Activated CD4-positive, alpha-beta T cell treated with anti-CD3 and anti-CD28 coated beads, Interleukin-10, Interleukin-2, amounts not matched to agents 100 ng/mL and 50 ng/mL, durations not matched to agents 16 hours and 8 hours (primary cell): ENCODE measurements around the gene MTX1.
A peak's percentile ranks its signal among the peaks of the same experiment; 100 is the strongest.
"Not testable (repeated sequence)": the region's sequence is repeated elsewhere in the genome, so short reads cannot be mapped to it uniquely, and the experiment has no call there.

Experiments used
- DNase-seq: peaks from one replicate; pipeline ENCODE4 v3.0.0-alpha.2; 2020

Gene MTX1

DNA sequence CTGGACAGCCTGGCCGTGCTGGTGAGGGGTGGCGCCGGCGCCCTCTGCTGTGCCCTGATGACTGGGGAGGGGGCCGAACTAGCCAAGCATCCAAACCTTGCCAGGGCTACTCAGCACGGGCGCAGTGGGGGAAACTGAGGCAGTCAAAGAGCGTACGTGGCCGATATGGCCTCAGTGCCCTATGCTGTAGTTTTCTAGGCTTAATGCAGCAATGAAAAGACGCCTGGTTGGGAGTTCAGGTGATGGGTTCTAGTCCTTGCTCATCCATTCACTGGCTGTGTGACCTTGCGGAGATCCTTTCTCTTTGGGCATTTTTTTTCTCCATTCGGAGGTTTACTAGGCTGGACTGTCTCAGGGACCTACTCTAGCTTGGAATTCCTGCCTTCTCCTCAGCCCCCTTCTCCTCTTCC, 822 bp downstream of the MTX1 start:
- no peak for DNase-seq

DNA sequence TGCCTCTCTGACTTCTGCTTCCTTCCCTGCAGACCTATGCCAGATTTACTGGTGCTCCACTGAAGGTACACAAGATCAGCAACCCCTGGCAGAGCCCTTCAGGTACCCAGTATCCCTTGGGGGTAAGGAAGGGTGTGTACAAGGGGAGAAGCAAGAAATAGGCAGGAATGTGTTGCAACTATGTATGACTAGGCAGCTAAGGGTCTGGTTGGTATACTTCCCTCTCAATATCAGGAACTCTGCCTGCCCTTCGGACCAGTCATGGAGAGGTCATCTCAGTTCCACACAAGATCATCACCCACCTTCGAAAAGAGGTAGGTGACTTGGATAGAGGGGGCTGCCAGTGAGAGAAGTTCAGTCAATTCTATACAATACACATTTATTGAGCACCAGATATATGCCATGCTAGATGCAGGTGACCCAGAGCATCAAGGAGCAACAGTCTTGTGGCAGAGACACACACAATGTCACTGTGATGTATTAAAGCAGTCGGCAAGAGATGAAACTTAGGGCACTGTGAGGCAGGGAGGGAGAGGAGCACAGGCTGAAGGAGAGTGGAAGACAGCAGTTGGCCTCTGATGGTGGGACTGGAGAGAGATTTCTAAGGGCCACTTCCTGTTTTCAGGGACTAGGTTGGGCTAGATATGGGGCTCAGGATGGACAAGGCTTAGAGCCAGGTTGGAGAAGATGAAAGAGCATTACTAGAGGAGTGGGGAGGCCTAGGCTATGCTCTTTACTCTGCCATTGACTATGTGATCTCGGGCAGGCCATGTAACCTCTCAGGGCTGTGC, 2.0 kb downstream of the MTX1 start:
- no peak for DNase-seq

DNA sequence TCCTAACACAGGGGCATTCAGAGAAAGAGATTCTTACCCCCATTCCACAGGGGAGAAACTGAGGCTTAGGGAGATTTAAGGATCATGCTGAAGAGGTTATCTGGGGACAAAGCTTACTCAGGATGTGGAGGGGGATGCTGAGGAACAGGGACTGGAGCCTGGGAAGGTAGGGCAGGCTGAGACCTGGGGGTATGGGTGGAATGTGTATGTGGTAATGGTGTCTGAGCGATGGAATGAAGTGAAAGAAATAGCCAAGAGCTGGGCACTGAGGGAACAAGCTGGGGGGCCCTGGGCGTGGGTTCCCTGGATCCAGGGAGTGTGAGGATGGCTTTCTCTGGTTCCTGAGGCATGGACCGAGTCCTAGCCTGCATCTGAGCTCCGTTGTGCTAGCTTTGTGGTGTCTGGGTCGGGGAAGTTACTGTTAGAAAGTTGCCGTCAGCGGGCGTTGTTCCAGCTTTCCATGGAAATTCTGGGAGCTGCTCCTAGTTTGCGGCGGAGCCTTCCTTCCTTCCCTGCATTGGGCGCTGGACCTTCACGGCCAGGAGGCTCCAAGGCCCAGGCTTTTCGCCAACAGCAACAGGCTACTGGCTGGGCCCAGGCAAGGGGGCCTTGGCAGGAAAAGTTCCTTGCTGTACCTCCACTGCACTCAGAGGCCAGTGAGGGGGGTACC, 3.0 kb downstream of the MTX1 start:
- DNase-seq: not testable (repeated sequence)

DNA sequence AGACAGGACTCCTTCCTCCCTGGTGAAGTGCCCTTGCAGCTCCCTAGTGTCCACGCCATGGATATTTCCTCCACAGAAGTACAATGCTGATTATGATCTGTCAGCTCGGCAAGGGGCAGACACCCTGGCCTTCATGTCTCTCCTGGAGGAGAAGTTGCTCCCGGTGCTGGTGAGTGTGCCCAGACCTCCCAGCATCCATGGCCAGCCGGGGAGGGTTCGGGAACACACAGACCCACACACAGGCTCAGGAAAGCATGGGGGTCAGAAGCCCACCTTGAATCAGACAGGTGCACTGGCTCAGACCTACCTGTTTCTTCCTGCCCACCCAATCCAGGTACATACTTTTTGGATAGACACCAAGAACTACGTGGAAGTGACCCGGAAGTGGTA, 3.6 kb downstream of the MTX1 start:
- DNase-seq: not testable (repeated sequence)

DNA sequence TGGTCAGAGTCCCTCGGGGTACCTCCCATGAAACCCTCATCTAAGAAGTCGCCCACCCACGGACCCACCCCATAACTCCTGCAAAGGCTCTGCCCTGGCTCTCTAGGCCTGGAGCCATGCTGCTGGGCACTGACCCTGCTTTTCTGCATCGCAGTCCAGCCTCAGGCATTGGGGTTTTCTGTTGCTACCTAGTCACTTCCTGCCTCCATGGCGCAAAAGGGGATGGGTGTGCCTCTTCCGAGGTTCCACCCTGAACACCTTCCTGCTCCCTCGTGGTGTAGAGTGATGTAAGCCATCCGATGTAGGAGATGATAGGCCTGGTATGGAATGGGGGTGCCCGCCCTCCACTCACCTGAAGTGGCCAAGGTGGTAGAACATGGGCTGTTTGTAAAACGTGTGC, 6.2 kb downstream of the MTX1 start:
- not testable (repeated sequence) for DNase-seq

DNA sequence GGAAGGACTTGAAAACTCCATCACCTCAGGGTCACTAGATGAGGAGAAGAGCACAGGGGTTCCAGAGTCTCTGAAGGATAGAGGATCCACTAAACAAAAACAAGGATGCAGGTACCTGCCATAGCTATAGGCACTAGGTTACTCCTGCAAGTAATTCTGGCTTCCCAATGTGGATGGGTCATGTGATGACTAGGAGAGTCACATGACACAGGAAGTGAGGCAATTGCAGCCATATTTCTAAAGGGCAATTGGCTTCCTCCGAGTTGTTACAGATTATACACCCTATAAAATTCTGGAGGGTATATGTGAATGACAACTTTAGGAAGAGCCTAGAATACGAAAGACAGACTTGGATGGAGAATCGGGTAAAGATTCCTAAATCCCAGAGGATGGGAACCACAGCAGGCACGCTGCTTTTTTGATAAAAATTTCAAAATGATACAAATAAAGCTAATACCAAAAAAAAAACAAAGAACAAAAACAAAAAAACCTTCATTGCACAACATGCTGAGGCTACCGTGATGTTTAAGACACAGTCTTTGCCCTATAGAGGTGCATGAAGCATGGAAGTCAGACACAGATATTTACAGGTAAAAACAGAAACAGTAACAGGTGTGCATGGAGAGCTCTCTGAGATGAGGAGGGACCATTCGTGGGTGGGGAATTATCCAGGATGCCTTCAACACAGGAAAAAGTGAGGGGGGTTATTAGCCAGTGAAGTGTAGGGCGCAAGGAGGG, 10.5 kb downstream of the MTX1 start:
- peak; percentile 55 for DNase-seq

DNA sequence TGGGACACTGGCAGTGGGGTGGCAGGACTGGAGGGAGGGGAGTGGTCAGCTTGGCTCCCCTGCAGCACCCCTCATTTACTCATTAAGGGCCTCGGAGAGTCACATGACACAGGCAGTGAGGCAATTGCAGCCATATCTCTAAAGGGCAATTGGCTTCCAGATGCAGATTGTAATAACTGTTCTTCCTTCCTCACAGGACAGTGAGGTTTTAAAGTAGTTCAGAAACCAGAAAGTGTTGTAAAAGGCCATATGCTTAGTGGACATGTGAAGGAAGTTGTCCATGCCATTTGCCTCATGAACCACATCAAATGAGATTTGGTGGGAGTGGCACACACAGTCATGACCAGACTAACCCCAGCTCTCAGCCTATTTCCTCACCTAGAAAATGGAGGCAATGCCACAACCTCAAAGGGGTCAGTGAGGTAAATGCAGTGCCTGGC, 11.1 kb downstream of the MTX1 start:
- DNase-seq: peak; percentile 34

DNA sequence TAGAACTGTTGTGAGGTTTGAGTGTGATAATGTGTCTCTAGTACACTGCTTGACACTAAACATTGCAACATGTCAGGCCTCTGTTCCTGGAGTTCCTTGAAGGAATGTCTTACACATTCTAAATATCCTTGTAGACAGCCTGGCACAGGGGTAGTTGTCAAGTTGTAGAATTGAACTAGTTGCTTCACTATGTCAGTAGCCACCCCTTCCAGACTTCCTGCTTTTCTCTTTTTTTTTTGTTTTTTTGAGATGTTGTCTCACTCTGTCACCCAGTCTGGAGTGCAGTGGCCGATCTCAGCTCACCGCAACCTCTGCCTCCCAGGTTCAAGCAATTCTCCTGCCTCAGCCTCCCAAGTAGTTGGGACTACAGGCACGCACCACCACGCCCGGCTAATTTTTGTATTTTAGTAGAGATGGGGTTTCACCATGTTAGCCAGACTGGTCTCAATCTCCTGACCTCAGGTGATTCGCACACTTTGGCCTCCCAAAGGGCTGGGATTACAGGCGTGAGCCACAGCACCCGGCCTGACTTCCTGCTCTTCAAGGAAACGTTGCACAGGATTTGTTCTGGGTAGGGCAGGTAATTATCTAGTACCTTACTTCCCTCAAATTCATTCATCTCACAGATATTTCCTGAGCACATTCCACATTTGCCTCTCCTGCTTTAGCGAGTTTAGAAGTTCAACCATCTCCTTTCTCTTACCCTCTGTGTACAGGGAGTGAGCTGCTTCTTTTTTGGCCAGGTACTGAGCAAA, 11.9 kb downstream of the MTX1 start:
- not testable (repeated sequence) for DNase-seq

DNA sequence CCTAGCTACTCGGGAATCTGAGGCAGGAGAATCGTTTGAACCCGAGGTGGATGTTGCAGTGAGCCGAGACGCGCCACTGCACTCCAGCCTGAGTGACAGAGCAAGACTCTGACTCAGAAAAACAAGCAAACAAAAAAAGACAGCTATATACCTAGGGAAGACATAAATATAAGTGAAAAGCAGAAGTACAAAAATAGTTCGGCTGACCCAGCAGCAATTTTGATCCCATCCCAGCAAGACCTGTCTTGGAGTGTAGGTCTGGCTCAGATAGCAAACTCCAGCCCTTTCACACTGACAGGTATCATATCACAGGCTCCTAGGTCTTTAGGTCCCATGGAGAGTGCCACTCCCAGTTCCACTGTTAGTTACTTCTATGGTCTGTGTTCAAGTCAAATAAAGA, 14.6 kb downstream of the MTX1 start:
- no peak for DNase-seq

DNA sequence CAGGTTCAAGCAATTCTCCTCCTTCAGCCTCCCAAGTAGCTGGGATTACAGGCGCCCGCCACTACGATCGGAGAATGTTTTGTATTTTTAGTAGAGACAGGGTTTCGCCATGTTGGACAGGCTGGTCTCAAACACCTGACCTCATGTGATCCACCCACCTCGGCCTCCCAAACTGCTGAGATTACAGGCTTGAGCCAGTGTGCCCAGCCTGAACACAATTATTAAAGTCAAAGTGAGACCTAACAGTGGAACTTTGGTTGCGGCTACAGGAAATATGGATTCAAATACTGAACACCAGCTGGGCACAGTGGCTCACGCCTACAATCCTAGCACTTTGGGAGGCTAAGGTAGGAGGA, 16.9 kb downstream of the MTX1 start:
- not testable (repeated sequence) for DNase-seq

DNA sequence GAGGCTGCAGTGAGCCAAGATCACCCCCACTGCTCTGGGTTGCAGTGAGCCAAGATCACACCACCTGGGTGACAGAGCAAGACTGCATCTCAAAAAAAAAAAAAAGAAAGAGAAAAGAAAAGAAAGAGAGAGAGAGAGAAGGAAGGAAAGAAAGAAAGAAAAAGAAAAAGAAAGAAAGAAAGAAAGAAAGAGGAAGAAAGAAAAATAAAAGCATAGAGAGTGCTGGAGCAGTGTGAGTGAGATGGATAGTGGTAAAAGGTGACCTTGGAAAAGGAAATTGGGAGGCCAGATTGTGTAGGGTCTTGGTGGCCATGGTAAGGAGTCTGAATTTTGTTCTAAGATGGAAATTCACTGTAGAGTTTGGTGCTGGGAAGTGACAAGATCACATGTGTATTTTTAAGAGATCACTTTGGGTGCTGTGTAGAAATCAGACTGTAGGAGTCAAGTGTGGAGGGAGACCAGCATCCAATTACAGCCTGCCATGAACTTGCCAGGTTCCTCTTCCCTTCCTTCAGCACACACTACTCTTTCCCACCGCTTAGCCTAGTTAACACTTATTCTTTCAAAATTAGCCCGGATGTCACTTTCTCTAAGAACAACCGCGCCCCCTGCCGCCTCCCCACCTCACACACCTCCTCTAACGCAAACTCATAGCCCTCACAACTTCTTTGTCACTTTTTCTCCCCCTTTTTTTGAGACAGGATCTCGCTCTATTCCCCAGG, 17.9 kb downstream of the MTX1 start:
- DNase-seq: peak; percentile 83

DNA sequence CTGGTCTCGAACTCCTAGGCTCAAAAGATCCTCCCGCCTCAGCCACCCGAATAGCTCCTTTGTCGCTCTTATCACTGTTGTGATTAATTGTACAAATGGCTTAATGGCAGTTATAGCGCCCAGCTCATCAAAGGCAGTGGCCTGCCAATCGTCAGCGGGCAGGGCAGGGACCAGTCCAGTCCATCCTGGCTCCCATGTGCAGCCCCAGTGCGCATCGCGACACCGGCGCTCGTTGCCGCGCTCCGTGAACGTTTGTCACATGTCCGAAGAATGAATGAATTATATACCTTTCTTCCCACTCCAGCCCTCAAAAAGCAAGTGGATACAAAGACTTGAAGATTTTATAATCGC, 18.4 kb downstream of the MTX1 start:
- peak; percentile 65 for DNase-seq

DNA sequence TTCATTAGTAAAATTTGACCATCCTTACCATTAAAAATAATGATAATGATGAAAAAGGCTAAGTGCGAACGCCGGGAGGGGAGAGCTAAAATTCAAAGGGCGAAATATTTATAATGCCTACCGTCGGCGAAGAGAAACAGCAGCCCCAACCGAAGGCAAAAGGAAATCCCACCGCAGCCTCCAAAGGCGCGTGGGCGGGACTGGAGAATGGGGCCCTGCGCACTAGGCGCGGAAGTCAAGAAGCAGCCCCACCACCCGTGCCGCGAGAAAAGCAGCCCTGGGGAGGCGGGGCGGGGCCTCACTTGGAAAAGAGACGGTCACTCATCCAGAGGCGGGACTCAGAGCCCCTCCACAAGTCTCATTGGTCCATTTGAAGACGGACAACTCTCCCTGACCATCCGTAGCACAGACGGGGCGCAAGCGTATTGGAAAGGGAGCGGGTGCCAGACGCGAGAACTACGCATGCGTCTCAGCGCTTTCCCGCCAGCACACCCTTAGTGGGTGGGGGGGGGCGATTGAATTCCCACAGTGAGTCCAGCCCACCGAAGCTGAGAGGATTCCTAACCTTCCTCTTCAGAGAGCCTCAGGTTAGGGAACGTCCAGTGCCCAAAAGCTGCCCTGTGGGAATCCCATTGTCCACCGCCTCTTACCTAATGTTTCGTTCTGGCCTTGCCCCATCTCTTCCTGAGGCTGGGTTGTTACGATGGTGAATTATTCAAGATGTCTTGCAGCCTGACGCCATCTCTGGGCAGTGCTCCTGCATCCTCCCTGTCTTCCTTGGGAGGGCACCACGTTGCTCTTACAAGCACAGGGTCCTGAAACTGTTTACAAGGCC, 19.0 kb downstream of the MTX1 start:
- DNase-seq: peak; percentile 100

DNA sequence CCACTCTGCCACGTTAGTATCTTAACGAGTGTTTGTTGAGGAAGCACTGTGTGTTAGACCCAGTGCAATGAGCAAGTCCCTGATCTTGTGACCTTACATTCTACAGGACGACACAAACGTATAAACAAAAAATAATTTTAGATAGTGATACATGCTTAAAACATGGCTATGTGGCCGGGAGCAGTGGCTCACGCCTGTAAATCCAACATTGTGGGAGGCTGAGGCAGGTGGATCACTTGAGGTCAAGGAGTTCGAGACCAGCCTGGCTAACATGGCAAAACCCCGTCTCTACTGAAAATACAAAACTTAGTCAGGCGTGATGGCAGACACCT, 19.6 kb downstream of the MTX1 start:
- DNase-seq: no peak

DNA sequence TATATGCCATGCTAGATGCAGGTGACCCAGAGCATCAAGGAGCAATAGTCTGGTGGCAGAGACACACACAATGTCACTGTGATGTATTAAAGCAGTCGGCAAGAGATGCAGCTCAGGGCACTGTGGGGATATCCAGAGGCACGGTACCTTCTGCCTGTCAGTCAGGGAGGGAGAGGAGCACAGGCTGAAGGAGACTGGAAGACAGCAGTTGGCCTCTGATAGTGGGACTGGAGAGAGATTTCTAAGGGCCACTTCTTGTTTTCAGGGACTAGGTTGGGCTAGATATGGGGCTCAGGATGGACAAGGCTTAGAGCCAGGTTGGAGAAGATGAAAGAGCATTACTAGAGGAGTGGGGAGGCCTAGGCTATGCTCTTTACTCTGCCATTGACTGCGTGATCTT, 22.8 kb downstream of the MTX1 start:
- DNase-seq: not testable (repeated sequence)

DNA sequence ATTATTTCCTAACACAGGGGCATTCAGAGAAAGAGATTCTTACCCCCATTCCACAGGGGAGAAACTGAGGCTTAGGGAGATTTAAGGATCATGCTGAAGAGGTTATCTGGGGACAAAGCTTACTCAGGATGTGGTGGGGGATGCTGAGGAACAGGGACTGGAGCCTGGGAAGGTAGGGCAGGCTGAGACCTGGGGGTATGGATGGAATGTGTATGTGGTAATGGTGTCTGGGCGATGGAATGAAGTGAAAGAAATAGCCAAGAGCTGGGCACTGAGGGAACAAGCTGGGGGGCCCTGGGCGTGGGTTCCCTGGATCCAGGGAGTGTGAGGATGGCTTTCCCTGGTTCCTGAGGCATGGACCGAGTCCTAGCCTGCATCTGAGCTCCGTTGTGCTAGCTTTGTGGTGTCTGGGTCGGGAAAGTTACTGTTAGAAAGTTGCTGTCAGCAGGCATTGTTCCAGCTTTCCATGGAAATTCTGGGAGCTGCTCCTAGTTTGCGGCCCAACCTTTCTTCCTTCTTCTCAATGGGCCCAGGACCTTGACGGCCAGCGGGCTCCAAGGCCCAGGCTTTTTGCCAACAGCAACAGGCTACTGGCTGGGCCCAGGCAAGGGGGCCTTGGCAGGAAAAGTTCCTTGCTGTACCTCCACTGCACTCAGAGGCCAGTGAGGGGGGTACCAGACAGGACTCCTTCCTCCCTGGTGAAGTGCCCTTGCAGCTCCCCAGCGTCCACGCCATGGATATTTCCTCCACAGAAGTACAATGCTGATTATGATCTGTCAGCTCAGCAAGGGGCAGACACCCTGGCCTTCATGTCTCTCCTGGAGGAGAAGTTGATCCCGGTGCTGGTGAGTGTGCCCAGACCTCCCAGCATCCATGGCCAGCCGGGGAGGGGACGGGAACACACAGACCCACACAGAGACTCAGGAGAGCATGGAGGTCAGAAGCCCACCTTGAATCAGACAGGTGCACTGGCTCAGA, 23.8 kb downstream of the MTX1 start:
- not testable (repeated sequence) for DNase-seq

DNA sequence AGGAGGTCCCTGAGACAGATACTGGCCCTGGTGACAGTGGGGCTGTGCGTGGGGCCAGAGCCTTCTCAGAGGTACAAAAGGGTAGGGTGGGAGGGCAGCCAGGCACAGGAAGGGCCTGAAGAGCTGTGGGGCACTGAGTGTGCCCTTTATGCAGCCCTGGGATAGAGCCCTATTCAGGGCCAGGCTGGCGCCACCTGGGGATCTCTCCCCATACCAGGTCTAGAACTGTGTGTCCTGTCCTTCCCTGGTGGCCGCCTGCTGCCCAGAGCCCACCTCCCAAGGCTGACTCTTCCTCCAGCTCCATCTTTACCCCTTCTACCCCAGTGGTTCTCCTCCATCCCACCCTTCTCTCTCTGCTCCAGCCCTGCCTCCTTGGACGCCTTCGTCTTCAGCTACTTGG, 25.0 kb downstream of the MTX1 start:
- not testable (repeated sequence) for DNase-seq

DNA sequence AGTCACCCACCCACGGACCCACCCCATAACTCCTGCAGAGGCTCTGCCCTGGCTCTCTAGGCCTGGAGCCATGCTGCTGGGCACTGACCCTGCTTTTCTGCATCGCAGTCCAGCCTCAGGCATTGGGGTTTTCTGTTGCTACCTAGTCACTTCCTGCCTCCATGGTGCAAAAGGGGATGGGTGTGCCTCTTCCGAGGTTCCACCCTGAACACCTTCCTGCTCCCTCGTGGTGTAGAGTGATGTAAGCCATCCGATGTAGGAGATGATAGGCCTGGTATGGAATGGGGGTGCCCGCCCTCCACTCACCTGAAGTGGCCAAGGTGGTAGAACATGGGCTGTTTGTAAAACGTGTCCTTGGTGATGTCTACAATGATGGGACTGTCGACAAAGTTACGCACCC, 26.9 kb downstream of the MTX1 start:
- DNase-seq: not testable (repeated sequence)

DNA sequence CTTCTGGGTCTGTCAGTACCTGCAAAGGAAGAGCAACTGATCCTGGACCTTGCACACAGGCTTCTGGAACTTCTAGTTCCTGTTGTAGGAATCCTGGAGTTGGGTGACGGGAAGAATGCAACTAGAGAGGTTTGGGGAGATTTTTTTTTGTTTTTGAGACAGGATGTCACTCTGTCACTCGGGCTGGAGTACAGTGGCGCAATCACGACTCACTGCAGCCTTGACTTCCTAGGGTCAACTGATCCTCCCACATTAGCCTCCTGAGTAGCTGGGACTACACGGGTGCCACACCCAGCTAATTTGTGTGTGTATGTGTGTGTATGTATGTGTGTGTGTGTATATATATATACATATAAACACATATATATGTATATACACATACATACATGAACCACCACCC, 28.0 kb downstream of the MTX1 start:
- no peak for DNase-seq

DNA sequence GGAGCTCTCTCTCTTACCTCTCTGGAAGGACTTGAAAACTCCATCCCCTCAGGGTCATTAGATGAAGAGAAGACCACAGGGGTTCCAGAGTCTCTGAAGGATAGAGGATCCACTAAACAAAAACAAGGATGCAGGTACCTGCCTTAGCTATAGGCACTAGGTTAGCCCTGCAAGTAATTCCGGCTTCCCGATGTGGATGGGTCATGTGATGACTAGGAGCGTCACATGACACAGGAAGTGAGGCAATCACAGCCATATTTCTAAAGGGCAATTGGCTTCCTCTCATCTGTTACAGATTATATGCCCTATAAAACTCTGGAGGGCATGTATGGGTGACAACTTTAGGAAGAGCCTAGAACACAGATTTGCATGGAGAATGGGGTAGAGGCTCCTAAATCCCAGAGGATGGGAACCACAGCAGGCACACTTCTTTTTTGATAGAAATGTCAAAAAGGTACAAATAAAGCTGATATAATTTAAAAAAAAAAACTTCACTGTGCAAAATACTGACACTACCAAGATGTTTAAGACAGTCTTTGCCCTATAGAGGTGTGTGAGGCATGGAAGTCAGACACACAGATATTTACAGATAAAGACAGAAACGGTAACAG, 32.7 kb downstream of the MTX1 start:
- peak; percentile 87 for DNase-seq
